ENCODE data around the gene TMEM245. TPM values are rescaled to one million over a fixed set of nuclear protein-coding genes. Genes with fewer than 3 reads are reported as not detected.

TMEM245 gene
- total RNA-seq, 2 donors from 2014 or later = 76.5 to 95.4 TPM

- no peaks in the 10 kb centered on the region for H3K27me3 ChIP-seq (replicated peaks; ENCODE audit: insufficient read depth)
- no peak for TF ChIP-seq CTCF (IDR thresholded peaks at IDR 0.05)
- H3K4me1 ChIP-seq (ENCODE audit: control insufficient read depth in 1 of 2, low read depth in 2 of 2) = peaks cover 0 to 22% of the 10 kb centered on the region in 2 donors
- H3K9me3 ChIP-seq = no peaks in the 10 kb centered on the region
- H3K36me3 ChIP-seq = peaks cover 4% of the 10 kb centered on the region
- no peak overlapping the region for H3K4me3 ChIP-seq
- peak overlapping the region; percentile 32 to 35 for H3K27ac ChIP-seq
- DNase-seq (ENCODE audit: low spot score) (no peak), ATAC-seq (ENCODE audit: insufficient number of reproducible peaks, low FRiP score, low read depth) (no peak)
These were observed 82.7 kb downstream of the TMEM245 start for GRCh38 chr9:109036744-109037680.

- ATAC-seq (ENCODE audit: insufficient number of reproducible peaks, low FRiP score, low read depth) = no peak
- Histone ChIP-seq H3K27ac (peak overlapping the region; percentile 32 to 35), H3K36me3 (peaks cover 4% of the 10 kb centered on the region), H3K27me3 (replicated peaks; ENCODE audit: insufficient read depth) (no peaks in the 10 kb centered on the region), H3K4me1 (ENCODE audit: control insufficient read depth in 1 of 2, low read depth in 2 of 2) (peaks cover 0 to 22% of the 10 kb centered on the region in 2 donors), H3K4me3 (no peak overlapping the region), H3K9me3 (no peaks in the 10 kb centered on the region)
- TF ChIP-seq CTCF (IDR thresholded peaks at IDR 0.05) = no peak
- no peak for DNase-seq (ENCODE audit: low spot score)
These were observed 83.9 kb downstream of the TMEM245 start for GRCh38 chr9:109035684-109036423.

- DNase-seq (ENCODE audit: low spot score) (no peak), ATAC-seq (ENCODE audit: insufficient number of reproducible peaks, low FRiP score, low read depth) (no peak)
- peak overlapping the region in 1 of 2 donors; percentile 20 for H3K27ac ChIP-seq
- peaks cover 4% of the 10 kb centered on the region for H3K36me3 ChIP-seq
- H3K4me3 ChIP-seq = no peak overlapping the region
- TF ChIP-seq CTCF (IDR thresholded peaks at IDR 0.05) = no peak
- no peaks in the 10 kb centered on the region for H3K27me3 ChIP-seq (replicated peaks; ENCODE audit: insufficient read depth)
- no peaks in the 10 kb centered on the region for H3K9me3 ChIP-seq
- H3K4me1 ChIP-seq (ENCODE audit: control insufficient read depth in 1 of 2, low read depth in 2 of 2) = peaks cover 0 to 22% of the 10 kb centered on the region in 2 donors
These were observed 85.6 kb downstream of the TMEM245 start for GRCh38 chr9:109033941-109034700.

- TF ChIP-seq CTCF (IDR thresholded peaks at IDR 0.05) = no peak
- Histone ChIP-seq H3K27ac (no peak overlapping the region), H3K36me3 (peaks cover 4% of the 10 kb centered on the region), H3K9me3 (no peaks in the 10 kb centered on the region), H3K4me3 (no peak overlapping the region), H3K4me1 (ENCODE audit: control insufficient read depth in 1 of 2, low read depth in 2 of 2) (peaks cover 7 to 30% of the 10 kb centered on the region in 2 donors), H3K27me3 (replicated peaks; ENCODE audit: insufficient read depth) (no peaks in the 10 kb centered on the region)
- DNase-seq (ENCODE audit: low spot score) (no peak), ATAC-seq (ENCODE audit: insufficient number of reproducible peaks, low FRiP score, low read depth) (no peak)
These were observed 88.5 kb downstream of the TMEM245 start for GRCh38 chr9:109031241-109031640.

Data from thoracic aorta (tissue), 2 donors.